HG03045 (cell line): ENCODE data around the gene ABCC11.
"Not testable (repeated sequence)": the region's sequence is repeated elsewhere in the genome, so short reads cannot be mapped to it uniquely, and the experiment has no call there.

Experiments
- ATAC-seq: cut with Tn5 transposase; IDR thresholded peaks from one replicate; pipeline ENCODE4 v1.9.1; 2021; ENCODE audit warnings: mild to moderate bottlenecking, moderate library complexity; ENCODE audit not compliant: unreplicated experiment

The ABCC11 gene

DNA sequence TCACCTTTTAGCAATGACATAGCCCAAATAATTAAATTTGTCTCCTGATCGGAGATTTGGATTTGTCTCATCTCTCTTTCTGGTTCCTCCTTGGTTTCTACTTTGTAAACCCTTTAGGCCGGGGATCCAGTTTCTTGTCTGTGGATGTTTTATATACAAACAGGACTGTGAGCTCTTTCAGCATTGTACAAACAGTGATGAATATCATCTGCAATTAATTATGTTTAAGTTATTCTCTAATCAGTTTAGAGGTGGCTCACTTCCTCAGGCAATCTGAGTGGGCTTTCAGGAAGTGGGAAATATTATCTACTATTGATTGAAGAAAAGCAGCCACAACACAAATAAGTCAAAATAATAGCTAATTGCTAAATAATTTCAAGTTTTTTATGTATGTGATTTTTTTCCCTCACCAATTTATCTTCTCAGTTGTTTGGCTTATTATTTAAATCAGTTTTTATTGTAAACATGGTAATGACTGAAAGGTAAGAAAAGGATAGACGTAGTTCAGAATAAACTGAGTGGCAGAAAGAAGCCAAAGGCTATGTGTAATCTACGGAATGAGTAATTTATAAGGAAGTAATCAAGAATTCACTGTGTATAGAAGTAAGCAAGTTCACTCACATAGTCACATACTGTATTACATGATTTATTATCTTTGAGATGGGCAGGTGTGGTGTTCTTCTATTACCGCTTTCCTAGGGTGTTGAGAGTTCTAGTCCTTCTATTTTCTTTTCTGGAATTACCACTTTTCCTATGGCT lies 3.4 kb upstream of the ABCC11 start:
- no peak for ATAC-seq

DNA sequence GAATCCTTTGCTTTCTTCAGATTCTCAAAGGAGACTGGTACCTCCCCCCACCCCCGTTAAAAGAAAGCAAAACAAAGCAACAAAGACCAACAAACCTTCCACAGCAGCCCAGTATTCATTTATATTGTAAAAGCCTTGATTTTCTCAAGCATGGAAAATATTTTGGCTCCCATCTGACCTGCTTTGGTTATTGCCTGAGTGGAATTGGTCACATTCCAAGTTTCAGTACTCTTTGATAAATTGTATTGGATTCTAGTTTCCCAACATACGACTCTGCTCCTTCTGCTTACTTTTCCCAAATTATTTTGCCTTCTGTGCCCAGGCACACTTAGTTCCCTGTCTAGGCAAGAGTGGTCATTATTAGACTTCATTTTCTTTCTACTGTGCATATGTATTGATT lies 1.3 kb downstream of the ABCC11 start:
- ATAC-seq, result no peak

DNA sequence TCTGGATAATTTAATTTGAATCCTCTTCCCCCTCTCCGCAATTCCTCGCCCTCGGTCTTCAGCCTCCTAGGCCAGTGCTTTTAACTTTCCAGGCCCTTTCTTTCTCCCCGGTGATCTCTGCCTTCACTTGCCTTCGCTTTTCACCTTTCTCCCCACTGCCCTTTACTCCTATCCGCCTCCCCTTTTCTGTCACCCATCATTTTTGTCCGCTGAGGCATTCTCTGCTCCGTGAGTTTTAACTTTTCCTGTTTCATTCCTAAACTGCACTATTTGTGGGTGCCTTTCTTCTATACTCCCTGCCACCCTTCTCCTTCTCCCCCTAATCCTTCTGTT lies 2.5 kb downstream of the ABCC11 start:
- ATAC-seq, result no peak

DNA sequence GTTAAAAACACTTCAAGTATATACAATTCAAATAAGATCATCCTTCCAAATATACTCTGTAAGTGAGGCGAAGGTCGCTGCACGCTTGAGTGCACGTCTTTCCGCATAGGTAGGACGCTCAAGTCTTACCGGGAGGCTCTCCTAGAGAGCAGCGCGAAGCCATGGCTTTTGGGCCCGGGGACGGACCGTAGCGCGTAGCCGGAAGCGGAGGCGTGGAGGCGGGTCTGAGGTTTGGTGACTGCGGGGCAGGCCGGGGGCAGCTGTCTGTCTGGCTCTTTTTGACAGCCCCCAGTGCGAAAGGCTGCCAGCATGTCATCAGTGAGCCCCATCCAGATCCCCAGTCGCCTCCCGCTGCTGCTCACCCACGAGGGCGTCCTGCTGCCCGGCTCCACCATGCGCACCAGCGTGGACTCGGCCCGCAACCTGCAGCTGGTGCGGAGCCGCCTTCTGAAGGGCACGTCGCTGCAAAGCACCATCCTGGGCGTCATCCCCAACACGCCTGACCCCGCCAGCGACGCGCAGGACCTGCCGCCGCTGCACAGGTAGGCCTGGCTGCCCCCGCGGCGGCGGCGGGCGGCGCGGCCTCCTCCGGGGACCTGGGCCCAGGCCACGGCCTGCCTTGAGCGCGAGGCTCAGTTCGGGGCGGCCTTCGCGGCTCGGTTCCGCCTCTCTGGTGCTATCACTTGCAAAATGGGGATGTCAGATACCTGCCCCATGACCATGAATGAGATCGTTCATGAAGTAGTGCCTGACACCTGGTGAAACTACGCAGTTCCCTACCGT lies 3.1 kb downstream of the ABCC11 start, which contains the start of gene LONP2:
Gene LONP2 (plus strand): TSS at position 221 of the 783 bp plus-strand sequence. CDS start 89 bp downstream, at position 310.
- peak; percentile 97 for ATAC-seq

DNA sequence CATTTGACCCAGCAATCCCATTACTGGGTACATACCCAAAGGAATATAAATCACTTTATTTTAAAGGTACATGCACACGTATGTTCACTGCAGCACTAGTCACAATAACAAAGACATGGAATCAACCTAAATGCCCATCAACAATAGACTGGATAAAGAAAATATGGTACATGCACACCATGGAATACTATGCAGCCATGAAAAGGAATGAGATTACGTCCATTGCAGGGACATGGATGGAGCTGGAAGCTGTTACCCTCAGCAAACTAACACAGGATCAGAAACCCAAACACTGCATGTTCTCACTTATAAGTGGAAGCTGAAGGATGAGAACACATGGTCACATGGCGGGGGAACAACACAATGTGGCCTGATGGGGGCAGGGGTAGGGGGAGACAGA lies 7.2 kb downstream of the ABCC11 start:
- ATAC-seq, result not testable (repeated sequence)

DNA sequence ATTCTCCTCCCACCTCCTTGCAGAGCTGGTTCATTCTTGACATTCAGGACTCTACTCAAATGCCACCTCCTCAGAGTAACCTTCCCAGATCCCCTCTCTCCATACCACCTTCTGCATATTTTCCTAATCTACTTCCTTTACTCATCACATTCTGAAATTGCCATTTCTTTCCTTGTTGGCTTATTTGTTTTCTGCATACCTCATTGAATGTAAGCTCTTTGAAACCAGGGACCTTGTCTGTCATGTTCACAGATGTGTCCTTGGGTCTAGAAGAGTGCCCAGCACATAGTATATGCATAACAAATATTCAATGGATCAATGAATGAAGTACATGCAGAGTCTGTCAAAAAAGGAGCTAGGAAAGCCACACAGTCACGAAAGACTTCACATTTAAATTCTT lies 11.1 kb downstream of the ABCC11 start:
- no peak for ATAC-seq

DNA sequence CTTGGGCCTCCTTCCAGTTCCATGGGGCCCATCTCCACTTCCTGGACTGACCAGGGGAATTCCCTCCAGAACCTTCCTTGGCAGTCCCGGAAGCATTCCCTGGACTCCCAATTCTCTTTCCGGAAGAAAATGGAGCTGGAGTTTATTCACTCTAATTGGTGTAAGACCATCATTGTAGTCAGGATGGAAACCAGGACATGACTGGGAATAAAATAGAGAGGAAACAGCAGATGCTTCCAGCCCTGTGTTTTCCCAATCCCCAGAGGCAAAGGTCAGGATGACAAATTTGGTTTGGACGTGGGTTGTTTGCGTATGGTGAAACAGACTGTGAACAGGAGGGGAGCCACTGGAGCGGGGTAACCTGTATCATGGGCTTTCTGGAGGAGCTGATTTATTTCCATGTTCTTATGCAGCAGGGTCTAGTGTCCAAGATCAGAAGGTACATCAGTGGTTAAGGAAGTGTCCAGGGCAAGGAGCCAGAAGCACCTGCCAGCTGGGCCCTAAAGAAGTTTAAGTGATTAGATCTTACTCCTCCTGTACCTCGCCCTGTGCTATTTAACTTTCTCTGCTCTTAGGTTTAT lies 11.7 kb downstream of the ABCC11 start:
- ATAC-seq, result no peak

DNA sequence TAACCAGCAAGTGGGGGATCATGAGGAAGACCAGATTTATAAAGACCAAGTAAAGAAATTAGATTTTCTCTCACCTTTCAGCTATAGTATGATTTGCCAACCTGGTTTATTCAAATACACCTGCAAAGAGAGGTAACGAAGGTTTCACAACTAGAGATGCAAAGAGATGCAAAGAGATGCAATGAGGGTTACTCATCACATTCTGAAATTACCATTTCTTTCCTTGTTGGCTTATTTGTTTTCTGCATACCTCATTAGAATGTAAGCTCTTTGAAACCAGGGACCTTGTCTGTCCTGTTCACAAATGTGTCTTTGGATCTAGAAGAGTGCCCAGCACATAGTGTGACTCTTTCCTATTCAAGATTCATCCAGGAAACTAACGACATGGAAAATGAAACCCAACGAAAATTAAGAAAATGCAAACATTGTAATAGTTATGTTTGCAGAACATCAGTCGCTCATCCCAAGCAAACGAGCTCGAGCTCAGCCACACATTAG lies 12.2 kb downstream of the ABCC11 start:
- no peak for ATAC-seq

DNA sequence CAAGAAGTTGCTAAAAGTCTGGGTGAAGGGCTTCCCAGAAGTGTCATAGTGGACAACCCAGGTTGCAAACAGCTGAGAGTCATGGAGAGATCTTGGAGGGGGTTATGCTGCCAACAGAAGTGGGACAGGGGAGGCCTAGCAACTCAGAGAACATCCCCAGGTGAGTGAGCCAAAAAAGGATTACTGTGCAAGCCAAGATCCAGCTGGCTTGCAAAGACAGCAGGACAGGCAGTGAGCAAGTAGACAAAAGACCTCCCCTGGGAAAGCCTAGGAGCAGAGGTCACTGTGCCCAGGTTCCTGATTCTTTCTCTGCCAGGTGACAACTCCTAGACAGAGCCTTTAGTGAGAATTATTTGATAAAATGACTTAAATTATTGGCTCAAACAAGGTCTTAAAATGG lies 12.7 kb downstream of the ABCC11 start:
- no peak for ATAC-seq

DNA sequence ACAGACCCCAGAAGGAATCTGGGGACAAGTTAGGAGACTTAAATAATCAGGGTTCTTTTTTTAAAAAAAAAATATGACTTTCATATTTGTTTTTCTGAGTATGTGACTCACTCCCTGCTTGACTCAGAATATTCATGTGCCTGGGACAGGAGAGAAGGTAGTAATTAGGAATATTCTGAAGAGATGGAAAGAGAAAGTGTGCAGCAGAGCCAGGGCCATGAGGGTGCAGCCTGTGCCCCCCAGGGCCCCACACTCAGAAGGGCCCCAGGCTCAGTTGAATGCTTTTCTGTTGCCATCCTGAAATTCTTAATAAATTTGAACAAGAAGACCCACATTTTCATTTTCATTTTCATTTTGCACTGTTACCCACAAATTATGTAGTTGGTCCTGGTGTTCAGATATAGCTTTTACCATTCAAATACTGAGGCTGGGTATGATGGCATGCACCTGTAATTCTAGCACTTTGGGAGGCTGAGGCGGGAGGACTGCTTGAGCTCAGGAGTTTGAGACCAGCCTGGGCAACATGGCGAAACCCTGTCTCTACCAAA lies 14.8 kb downstream of the ABCC11 start:
- ATAC-seq, result no peak

DNA sequence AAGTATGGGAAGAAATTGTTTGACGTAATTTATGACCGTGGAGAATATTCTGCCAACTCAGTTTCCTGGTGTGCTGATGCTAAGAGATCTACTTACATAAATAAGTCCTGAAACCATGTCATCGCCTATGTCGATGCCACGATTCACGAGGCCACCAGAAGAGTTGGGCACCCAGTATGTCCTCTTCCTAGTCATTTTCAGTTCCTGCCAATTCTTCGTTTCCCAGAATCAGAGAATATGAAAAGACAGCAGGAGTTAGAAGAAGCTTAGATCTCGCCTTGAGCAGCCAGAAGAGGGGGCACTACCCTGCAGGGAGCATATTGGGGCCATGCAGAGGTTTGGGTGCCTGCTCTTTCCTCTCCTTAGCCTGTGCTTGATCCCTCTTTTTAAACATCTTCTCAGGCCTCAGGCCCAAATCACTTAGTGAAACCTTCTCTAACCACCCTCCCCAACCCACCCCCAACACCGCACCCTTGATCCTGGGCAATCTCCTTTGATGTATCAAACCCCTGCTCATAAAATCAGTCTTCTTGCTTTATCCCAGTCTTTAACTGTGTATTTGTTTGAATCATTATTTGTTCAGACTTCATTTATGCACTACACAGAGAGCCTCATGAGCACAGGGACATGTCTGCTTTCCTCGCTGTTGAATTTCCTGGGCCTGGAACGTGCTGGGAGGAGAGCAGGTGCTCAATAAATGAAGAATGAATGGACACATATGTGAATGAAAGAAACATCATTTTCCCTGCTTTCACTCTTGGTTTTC lies 15.4 kb downstream of the ABCC11 start:
- no peak for ATAC-seq

DNA sequence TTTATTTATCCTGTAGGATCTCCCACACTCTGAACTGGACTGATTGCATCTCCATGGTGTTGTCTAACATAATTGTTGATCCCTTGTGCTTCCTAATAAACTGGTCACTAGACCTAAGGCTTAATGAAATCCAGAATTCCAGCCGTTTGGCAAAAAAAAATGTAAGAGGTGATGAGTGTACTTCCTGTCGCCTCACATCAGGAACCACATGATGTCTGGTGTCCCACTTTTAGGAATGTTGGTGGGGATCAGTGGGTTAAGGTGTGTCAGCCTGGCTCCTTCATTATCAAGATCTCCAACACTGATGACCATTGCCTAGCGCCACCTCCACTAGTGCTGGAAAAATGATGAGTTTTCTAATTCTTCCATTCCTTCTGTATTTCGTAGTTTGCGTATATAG lies 21.9 kb downstream of the ABCC11 start:
- ATAC-seq, result no peak

DNA sequence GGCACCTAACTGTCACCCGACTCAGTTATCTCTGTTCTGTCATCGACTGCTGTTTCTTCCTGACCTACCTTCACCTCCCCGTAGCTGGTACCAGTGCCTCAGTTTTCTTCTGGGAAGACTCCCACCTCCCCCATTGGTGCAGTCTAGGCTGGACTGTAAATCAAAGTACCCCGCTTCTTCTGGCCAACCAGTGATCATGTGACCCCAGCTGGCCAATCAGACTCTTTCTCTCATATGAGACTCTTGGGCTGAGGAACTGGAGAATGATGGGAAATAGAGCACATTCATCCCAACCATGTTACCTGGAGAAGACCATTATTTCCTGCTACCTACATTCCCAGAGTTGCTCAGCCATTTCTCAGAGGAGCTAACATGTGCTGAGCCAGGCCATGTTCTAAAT lies 23.8 kb downstream of the ABCC11 start:
- ATAC-seq, result no peak

DNA sequence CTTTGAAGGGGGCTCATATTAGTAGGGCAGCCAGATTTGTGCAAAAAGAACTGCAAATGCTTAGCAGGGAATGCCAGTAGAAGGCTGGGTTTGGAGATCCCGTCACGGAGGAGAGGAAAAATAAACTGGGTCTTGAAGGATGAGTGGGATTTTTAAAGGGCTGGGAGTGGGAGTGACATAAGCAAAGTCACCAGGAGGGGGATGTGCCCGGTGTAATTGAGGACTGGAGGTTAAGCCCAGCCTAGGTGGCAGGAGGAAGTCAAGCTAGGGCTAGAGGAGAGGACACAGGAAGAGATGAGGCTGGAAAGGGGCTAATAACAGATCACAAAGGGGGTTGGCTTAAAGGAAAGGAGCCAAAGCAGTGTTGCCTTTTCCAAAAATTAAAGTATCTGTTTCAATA lies 26.4 kb downstream of the ABCC11 start:
- ATAC-seq, result no peak

DNA sequence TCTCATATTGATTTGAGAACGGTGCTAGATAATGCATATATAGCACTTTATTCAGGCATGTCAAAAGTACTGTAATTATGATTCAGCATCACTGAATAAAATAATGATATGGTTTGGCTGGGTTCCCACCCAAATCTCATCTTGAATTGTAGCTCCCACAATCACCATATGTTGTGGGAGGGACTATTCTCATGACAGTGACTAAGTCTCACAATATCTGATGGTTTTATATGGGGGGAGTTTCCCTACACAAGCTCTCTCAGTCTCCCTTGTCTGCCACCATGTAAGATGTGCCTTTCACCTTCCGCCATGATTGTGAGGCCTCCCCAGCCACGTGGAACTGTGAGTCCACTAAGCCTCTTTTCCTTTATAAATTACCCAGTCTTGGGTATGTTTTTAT lies 28.9 kb downstream of the ABCC11 start:
- ATAC-seq, result no peak

DNA sequence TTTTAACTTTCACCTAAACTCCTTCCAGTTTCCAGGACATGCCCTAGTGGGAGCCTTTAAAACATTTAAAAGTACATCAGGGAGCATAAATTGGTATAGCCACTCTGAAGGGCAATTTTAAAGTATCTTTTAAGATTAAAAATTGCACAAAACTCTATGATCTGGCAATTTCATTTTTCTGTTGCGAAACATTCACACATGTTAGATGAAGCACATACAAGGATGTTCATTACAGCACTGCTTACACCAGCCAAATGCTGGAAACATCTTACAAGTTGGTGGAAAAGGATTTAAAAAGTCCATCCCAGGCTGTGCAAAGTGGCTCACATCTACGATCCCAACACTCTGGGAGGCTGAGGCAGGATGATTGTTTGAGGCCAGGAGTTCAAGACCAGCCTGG lies 29.6 kb downstream of the ABCC11 start:
- ATAC-seq, result no peak

DNA sequence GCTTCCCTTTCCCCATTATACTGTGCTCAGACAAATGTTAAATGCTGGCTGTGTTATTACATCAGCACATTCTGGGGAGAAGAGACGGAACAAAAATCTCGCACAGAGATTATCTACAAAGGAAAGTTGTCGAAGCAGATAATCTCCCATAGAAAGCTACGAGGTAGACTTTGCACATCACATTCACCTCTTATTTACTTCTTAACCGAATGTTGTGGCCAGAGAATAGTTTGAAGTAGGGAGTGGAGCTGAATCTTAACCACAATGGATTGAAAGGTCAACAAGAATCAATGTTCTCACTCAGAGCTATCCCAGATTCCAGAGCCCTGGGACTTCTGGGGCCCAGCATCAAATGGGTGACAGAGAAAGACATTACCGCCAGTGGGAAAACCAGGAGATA lies 31.6 kb downstream of the ABCC11 start:
- no peak for ATAC-seq

DNA sequence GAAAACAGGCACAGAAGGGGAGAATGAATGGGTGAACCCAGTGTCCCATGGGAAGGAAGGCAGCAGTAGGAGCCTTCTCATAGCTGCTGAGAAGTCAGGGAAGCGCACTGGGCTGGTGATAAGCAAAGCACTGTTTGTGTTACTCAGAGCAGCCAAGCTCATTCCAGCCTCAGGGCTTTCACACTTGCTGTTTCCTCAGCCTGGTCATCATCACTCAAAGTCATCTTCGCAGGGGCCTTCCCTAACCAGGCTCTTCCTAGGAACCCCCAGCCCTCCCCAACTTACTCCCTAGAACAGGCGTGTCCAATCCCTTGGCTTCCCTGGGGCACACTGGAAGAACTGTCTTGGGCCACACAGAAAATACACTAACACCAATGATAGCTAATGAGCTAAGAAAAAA lies 35.3 kb downstream of the ABCC11 start:
- ATAC-seq, result no peak

DNA sequence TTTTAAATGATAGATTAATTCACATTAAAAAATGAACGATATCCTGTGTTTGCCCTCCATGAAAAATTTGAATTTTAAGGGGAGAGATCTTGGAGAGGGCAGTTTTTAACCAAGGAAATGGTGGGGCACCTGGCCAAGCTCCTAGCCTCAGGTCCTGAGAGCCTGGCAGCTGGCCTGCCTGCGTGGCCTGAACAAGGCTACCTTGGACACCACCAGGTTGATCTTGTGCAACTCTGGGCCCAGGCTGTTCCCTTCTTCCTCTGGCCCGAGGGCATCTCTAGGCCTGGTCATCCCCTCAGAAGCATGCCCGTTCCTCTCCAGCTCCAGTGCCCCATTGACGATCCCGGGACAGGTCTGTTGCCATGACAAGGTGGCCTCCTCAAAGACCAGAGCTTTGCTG lies 36.6 kb downstream of the ABCC11 start:
- ATAC-seq, result no peak

DNA sequence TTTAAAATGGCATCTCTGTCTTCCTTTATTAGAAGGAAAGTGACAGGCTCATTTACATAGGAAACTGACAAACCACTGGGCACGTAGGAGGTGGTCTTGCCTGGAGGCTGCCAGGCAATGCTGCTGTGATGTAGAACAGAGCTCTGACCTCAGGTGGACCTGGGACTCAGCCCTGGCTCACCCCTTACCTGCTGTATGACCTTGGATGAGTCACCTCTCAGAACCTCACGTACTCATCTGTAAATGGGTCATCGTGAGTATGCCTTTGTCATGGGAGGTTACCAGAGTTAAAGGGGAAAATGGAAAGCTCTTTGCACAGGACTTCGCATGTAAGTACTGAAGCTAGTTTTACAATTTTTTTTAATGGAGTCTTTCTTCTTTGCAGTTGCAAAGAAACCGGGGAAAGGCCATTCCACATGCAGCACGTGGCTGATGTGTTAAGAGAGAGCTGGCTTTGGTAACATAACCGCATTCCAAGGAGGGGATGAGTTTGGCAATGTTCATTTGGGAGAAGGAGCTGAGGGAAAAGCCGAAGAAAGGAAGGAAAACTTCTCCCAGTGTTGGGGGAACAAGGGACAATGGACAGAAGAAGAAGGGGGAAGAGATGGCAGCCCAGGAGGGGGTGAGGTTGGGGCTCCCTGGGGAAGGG lies 40.6 kb downstream of the ABCC11 start:
- ATAC-seq, result no peak

DNA sequence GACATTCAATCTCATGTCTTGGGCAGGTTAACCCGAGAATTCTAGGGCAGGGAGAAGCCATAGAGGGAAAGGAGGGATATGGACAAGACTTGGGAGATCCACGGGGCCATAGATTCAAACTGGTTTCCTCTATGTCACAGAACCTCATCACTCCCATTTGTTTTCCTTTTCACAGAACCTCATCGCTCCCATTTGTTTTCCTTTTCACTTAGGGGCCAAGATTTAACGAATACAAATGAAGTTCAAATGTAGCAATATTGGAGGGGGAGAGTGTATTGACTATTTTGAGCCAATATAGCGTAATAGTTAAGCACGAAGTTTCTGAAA lies 42.6 kb downstream of the ABCC11 start:
- no peak for ATAC-seq
